Measurements from ENCODE around the gene MYORG.
A peak's percentile ranks its signal among the peaks of the same experiment; 100 is the strongest.

MYORG gene

GRCh38 chr9:34380511-34381315 is 4.0 kb upstream of the MYORG start:
- peak overlapping the region; percentile 72 for H3K4me3 ChIP-seq (ENCODE audit: low read length, poor library complexity, severe bottlenecking)
- H3K9ac ChIP-seq (ENCODE audit: low read depth, low read length, poor library complexity, severe bottlenecking) = peak overlapping the region; percentile 57
- H3K27me3 ChIP-seq (ENCODE audit: insufficient read depth, low read length, poor library complexity, severe bottlenecking) = no peaks in the 10 kb centered on the region
- no peaks in the 10 kb centered on the region for H3K9me2 ChIP-seq (replicated peaks; ENCODE audit: low read depth, low read length)
- no peaks in the 10 kb centered on the region for H3F3A ChIP-seq (ENCODE audit: low read depth)
- no peaks in the 10 kb centered on the region for H4K20me1 ChIP-seq (ENCODE audit: insufficient read depth, low read length, poor library complexity, severe bottlenecking)
- peaks cover 18% of the 10 kb centered on the region for H3K4me1 ChIP-seq (ENCODE audit: insufficient read depth, low read length, poor library complexity, severe bottlenecking)
- peak overlapping the region; percentile 71 for H3K4me2 ChIP-seq (ENCODE audit: low read depth, low read length, poor library complexity, severe bottlenecking)
- no peaks in the 10 kb centered on the region for H3K36me3 ChIP-seq (ENCODE audit: insufficient read depth, low read length)
- H2AFZ ChIP-seq (ENCODE audit: low read length) = peak overlapping the region; percentile 96
- H3K79me2 ChIP-seq (ENCODE audit: insufficient read depth, low read length) = no peaks in the 10 kb centered on the region
- H3K9me3 ChIP-seq (ENCODE audit: insufficient read depth, low read depth, low read length) = no peaks in the 10 kb centered on the region
- TF ChIP-seq CTCF (conservative IDR thresholded peaks at IDR 0.05; ENCODE audit: low read length) = no peak
- no peak for TF ChIP-seq EZH2phosphoT487 (IDR thresholded peaks at IDR 0.05; ENCODE audit: borderline replicate concordance)

DNA sequence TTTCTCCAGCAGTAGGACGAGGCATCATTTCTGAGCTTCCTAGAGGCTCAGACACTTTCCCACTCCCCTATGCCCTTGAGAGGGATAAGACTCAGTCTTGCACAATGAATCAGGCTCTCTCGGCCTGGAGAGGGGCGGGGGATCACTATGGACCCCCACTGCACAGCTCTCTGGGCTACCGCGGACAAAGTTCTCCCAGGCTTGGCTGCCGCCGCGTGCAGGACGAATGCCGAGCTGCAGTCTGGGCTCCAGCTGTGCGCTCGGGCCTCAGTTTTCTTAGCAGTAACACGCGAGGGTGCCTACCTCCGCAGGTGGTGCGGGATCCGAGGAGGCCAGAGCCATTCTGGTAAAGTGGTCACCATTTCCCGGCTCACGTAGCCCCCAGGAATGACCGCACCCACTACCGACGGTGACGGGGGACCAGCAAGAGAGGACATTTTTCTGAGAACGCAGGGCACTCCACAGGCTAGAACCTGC is 3.4 kb upstream of the MYORG start:
- Histone ChIP-seq H4K20me1 (ENCODE audit: insufficient read depth, low read length, poor library complexity, severe bottlenecking) (no peaks in the 10 kb centered on the region), H3K36me3 (ENCODE audit: insufficient read depth, low read length) (no peaks in the 10 kb centered on the region), H2AFZ (ENCODE audit: low read length) (peak overlapping the region; percentile 96), H3F3A (ENCODE audit: low read depth) (no peaks in the 10 kb centered on the region), H3K79me2 (ENCODE audit: insufficient read depth, low read length) (no peaks in the 10 kb centered on the region), H3K4me3 (ENCODE audit: low read length, poor library complexity, severe bottlenecking) (peak overlapping the region; percentile 72), H3K4me1 (ENCODE audit: insufficient read depth, low read length, poor library complexity, severe bottlenecking) (peaks cover 25% of the 10 kb centered on the region), H3K9me2 (replicated peaks; ENCODE audit: low read depth, low read length) (no peaks in the 10 kb centered on the region), H3K9me3 (ENCODE audit: insufficient read depth, low read depth, low read length) (no peaks in the 10 kb centered on the region), H3K4me2 (ENCODE audit: low read depth, low read length, poor library complexity, severe bottlenecking) (peak overlapping the region; percentile 71), H3K9ac (ENCODE audit: low read depth, low read length, poor library complexity, severe bottlenecking) (peak overlapping the region; percentile 57), H3K27me3 (ENCODE audit: insufficient read depth, low read length, poor library complexity, severe bottlenecking) (no peaks in the 10 kb centered on the region)
- no peak for TF ChIP-seq CTCF (conservative IDR thresholded peaks at IDR 0.05; ENCODE audit: low read length)
- TF ChIP-seq EZH2phosphoT487 (IDR thresholded peaks at IDR 0.05; ENCODE audit: borderline replicate concordance) = no peak

GRCh38 chr9:34379334-34380033 is 2.8 kb upstream of the MYORG start:
- Histone ChIP-seq H3K4me2 (ENCODE audit: low read depth, low read length, poor library complexity, severe bottlenecking) (peak overlapping the region; percentile 71), H3K27me3 (ENCODE audit: insufficient read depth, low read length, poor library complexity, severe bottlenecking) (no peaks in the 10 kb centered on the region), H2AFZ (ENCODE audit: low read length) (peak overlapping the region; percentile 96), H3K9me3 (ENCODE audit: insufficient read depth, low read depth, low read length) (no peaks in the 10 kb centered on the region), H3K9ac (ENCODE audit: low read depth, low read length, poor library complexity, severe bottlenecking) (peak overlapping the region; percentile 57), H3K36me3 (ENCODE audit: insufficient read depth, low read length) (no peaks in the 10 kb centered on the region), H3K9me2 (replicated peaks; ENCODE audit: low read depth, low read length) (no peaks in the 10 kb centered on the region), H4K20me1 (ENCODE audit: insufficient read depth, low read length, poor library complexity, severe bottlenecking) (no peaks in the 10 kb centered on the region), H3F3A (ENCODE audit: low read depth) (no peaks in the 10 kb centered on the region), H3K4me1 (ENCODE audit: insufficient read depth, low read length, poor library complexity, severe bottlenecking) (peaks cover 25% of the 10 kb centered on the region), H3K79me2 (ENCODE audit: insufficient read depth, low read length) (no peaks in the 10 kb centered on the region), H3K4me3 (ENCODE audit: low read length, poor library complexity, severe bottlenecking) (peak overlapping the region; percentile 72)
- TF ChIP-seq EZH2phosphoT487 (IDR thresholded peaks at IDR 0.05; ENCODE audit: borderline replicate concordance) (no peak), CTCF (conservative IDR thresholded peaks at IDR 0.05; ENCODE audit: low read length) (peak; percentile 99)

Measured in Loucy (cell line).